ENCODE data around the gene ITPRID2.

DNA sequence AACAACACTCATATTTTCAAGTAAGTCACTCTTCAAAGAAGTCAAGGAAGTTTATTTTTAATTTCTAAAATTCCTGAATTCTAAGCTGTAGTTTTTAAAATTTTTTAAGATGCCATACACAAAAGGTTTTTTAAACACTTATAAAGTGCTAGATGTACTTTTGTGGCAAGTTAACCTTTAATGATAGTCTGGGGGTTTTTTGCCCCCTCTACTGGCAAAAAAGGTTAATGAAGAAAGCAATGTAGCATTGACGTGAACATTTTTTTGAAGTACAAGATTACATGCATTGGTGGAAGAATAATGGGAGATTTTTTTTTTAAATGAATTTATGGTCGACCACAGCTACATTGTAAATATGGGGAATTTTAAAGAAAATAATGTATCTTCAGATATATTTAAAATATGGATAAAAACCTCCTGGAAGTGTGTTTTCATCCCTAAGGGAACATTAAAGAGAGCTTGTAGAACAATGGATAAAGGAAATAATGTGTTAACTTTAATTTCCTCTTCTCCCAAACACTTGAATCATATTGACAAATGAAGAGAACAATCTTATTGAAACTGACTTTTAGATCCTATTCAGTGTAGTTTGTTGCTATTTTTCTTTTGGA, 12.6 kb downstream of the ITPRID2 start:
- TF ChIP-seq, protein P1, sequence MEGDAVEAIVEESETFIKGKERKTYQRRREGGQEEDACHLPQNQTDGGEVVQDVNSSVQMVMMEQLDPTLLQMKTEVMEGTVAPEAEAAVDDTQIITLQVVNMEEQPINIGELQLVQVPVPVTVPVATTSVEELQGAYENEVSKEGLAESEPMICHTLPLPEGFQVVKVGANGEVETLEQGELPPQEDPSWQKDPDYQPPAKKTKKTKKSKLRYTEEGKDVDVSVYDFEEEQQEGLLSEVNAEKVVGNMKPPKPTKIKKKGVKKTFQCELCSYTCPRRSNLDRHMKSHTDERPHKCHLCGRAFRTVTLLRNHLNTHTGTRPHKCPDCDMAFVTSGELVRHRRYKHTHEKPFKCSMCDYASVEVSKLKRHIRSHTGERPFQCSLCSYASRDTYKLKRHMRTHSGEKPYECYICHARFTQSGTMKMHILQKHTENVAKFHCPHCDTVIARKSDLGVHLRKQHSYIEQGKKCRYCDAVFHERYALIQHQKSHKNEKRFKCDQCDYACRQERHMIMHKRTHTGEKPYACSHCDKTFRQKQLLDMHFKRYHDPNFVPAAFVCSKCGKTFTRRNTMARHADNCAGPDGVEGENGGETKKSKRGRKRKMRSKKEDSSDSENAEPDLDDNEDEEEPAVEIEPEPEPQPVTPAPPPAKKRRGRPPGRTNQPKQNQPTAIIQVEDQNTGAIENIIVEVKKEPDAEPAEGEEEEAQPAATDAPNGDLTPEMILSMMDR (IDR thresholded peaks at IDR 0.05): peak; percentile 81
- TF ChIP-seq EZH2phosphoT487 (IDR thresholded peaks at IDR 0.05): no peak

All from neural progenitor cell (in vitro differentiated cells).